ENCODE data around the gene EIF2AK2.

GRCh38 chr2:37180640-37181039 lies 23.9 kb upstream of the EIF2AK2 start:
- no peak for TF ChIP-seq CTCF (IDR thresholded peaks at IDR 0.05; ENCODE audit: low read length)
- TF ChIP-seq EZH2 (optimal IDR thresholded peaks at IDR 0.05; ENCODE audit: low read depth, low read length), result no peak
- no peak for TF ChIP-seq EZH2phosphoT487 (IDR thresholded peaks at IDR 0.05; ENCODE audit: low read length)

All from MM.1S (cell line).